Omental fat pad (tissue), 4 donors: ENCODE measurements around the gene GMDS. TPM values are rescaled to one million over a fixed set of nuclear protein-coding genes. Genes with fewer than 3 reads are reported as not detected.

Source experiments
- ATAC-seq: fragments of 150-250 bp; one replicate; pipeline ENCODE4 v1.9.1; 2016; ENCODE audit warnings: mild to moderate bottlenecking, moderate library complexity; ENCODE audit not compliant: low FRiP score
- DNase-seq: peaks from one replicate; pipeline ENCODE4 v3.0.0-alpha.2; 2019; ENCODE audit warnings: low spot score
- CTCF ChIP-seq, 3 donors: fragments of 450-650 bp; IDR thresholded peaks; one replicate each; pipeline ENCODE4 v1.5.1; 2016 to 2017; ENCODE audit warnings: antibody characterized with exemption in 3 of 3, mild to moderate bottlenecking in 3 of 3, moderate library complexity in 2 of 3
- total RNA-seq, 4 donors: library from RNA; depleted of rRNA; stranded (reverse); fragments of >200 nt; gene quantifications; one replicate each; pipeline ENCODE4 v1.1.0, GENCODE V29; 2016

GMDS gene
- total RNA-seq, 4 donors from 2014 or later, result 5.6 to 20.6 (median 10.7) TPM

GRCh38 chr6:1593286-1593957 is 652.0 kb downstream of the GMDS start:
- TF ChIP-seq CTCF (IDR thresholded peaks at IDR 0.05), result no peak
- ATAC-seq (no peak), DNase-seq (no peak)

GRCh38 chr6:1592852-1593251 is 652.6 kb downstream of the GMDS start:
- ATAC-seq (no peak), DNase-seq (no peak)
- TF ChIP-seq CTCF (IDR thresholded peaks at IDR 0.05), result no peak

GRCh38 chr6:1591926-1592325 is 653.5 kb downstream of the GMDS start:
- DNase-seq, result no peak
- TF ChIP-seq CTCF (IDR thresholded peaks at IDR 0.05), result no peak
- no peak for ATAC-seq

GRCh38 chr6:1591243-1591642 is 654.2 kb downstream of the GMDS start:
- TF ChIP-seq CTCF (IDR thresholded peaks at IDR 0.05), result no peak
- no peak for DNase-seq
- no peak for ATAC-seq

GRCh38 chr6:1590580-1590979 is 654.8 kb downstream of the GMDS start:
- no peak for TF ChIP-seq CTCF (IDR thresholded peaks at IDR 0.05)
- ATAC-seq (no peak), DNase-seq (no peak)

GRCh38 chr6:1589208-1589607 is 656.2 kb downstream of the GMDS start:
- no peak for DNase-seq
- TF ChIP-seq CTCF (IDR thresholded peaks at IDR 0.05), result no peak

GRCh38 chr6:1587977-1588376 is 657.4 kb downstream of the GMDS start:
- ATAC-seq (no peak), DNase-seq (no peak)
- TF ChIP-seq CTCF (IDR thresholded peaks at IDR 0.05), result no peak

More at GRCh38 chr6:1589208-1589607, 656.2 kb downstream of the GMDS start:
- ATAC-seq, result no peak
